H1 (cell line): ENCODE data around the gene MYO15A.

ENCODE experiments used
- MAFK ChIP-seq: IDR thresholded peaks from 2 replicates; pipeline ENCODE4 v1.6.1; 2012; ENCODE audit warnings: low read depth, mild to moderate bottlenecking, improper control_type of control experiment, low read length
- TAF1 ChIP-seq: IDR thresholded peaks from 2 replicates; pipeline ENCODE4 v1.6.1; 2011; ENCODE audit warnings: mild to moderate bottlenecking, low read depth, low read length
- TF ChIP-seq, protein P1 (sequence below), 3 experiments: IDR thresholded peaks; 1 replicate in 2 of 3; 2 replicates in 1 of 3; pipeline versions ENCODE4 v1.5.1 to v1.6.1; 2011; ENCODE audit warnings: low read length in 3 of 3, mild to moderate bottlenecking in 3 of 3, inconsistent platforms in 2 of 3, low read depth in 1 of 3, moderate library complexity in 1 of 3; ENCODE audit not compliant: insufficient read depth in 1 of 3; ENCODE audit errors: control extremely low read depth in 1 of 3

DNA sequence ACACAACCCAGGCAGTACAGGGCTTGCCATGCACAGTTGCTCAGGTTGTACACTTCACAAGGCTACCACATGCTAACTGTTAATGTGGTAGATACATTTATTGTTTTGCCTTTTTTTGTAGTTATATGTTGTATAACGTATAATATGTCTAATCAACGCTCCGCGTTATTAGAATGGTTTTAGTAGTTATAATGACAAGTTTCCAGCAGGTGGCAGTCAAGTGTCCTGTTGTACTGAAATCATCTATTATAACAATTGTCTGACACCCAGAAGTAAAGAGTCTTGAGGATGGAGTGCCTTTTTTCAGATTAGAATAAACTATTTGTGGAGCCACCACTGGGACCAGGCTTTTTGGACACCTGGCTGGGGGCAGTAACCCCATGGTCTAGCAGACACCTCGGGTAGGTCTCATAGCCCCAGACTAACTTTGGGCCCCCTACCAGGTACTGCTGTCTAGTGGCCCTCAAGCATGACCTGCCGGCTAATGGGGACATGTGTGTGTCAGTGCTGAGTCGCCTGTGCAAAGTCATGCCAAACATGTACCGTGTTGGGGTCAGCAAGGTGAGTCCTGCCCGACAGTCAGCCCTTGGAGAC is 32.8 kb downstream of the MYO15A start:
- TF ChIP-seq TAF1: no peak
- TF ChIP-seq, protein P1, sequence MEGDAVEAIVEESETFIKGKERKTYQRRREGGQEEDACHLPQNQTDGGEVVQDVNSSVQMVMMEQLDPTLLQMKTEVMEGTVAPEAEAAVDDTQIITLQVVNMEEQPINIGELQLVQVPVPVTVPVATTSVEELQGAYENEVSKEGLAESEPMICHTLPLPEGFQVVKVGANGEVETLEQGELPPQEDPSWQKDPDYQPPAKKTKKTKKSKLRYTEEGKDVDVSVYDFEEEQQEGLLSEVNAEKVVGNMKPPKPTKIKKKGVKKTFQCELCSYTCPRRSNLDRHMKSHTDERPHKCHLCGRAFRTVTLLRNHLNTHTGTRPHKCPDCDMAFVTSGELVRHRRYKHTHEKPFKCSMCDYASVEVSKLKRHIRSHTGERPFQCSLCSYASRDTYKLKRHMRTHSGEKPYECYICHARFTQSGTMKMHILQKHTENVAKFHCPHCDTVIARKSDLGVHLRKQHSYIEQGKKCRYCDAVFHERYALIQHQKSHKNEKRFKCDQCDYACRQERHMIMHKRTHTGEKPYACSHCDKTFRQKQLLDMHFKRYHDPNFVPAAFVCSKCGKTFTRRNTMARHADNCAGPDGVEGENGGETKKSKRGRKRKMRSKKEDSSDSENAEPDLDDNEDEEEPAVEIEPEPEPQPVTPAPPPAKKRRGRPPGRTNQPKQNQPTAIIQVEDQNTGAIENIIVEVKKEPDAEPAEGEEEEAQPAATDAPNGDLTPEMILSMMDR (IDR thresholded peaks at IDR 0.05; ENCODE audit: control extremely low read depth in 1 of 3, insufficient read depth in 1 of 3, low read depth in 1 of 3, low read length in 3 of 3): peak in 2 of 3 experiments; percentile 17 to 56; a peak in 3 of 4 replicates
- no peak for TF ChIP-seq MAFK
